ENCODE data around the gene PIGR.

PIGR gene

GRCh38 chr1:206911064-206911663 lies 35.1 kb downstream of the PIGR start:
- DNase-seq (ENCODE audit: low read depth in 1 of 2, low spot score in 1 of 2), result no peak

- no peak for DNase-seq (ENCODE audit: low read depth in 1 of 2, low spot score in 1 of 2)
These were observed 36.4 kb downstream of the PIGR start for GRCh38 chr1:206909883-206910318.

GRCh38 chr1:206909161-206909882 lies 36.9 kb downstream of the PIGR start:
- no peak for DNase-seq (ENCODE audit: low read depth in 1 of 2, low spot score in 1 of 2)

GRCh38 chr1:206908038-206908437 lies 38.2 kb downstream of the PIGR start:
- DNase-seq (ENCODE audit: low read depth in 1 of 2, low spot score in 1 of 2), result no peak

- DNase-seq (ENCODE audit: low read depth in 1 of 2, low spot score in 1 of 2), result no peak
These were observed 38.8 kb downstream of the PIGR start for GRCh38 chr1:206907304-206907991.

GRCh38 chr1:206905295-206906164 lies 40.7 kb downstream of the PIGR start:
- no peak for DNase-seq (ENCODE audit: low read depth in 1 of 2, low spot score in 1 of 2)

- DNase-seq (ENCODE audit: low read depth in 1 of 2, low spot score in 1 of 2), result no peak
These were observed 41.7 kb downstream of the PIGR start for GRCh38 chr1:206904423-206905142.

GRCh38 chr1:206903687-206904086 lies 42.6 kb downstream of the PIGR start:
- DNase-seq (ENCODE audit: low read depth in 1 of 2, low spot score in 1 of 2), result no peak

GRCh38 chr1:206902702-206903101 lies 43.6 kb downstream of the PIGR start:
- DNase-seq (ENCODE audit: low read depth in 1 of 2, low spot score in 1 of 2), result no peak

GRCh38 chr1:206901944-206902343 lies 44.3 kb downstream of the PIGR start:
- DNase-seq (ENCODE audit: low read depth in 1 of 2, low spot score in 1 of 2), result no peak

- DNase-seq (ENCODE audit: low read depth in 1 of 2, low spot score in 1 of 2), result no peak
These were observed 46.1 kb downstream of the PIGR start for GRCh38 chr1:206900149-206900548.

GRCh38 chr1:206899717-206900116 lies 46.5 kb downstream of the PIGR start:
- no peak for DNase-seq (ENCODE audit: low read depth in 1 of 2, low spot score in 1 of 2)

- DNase-seq (ENCODE audit: low read depth in 1 of 2, low spot score in 1 of 2), result no peak
These were observed 47.3 kb downstream of the PIGR start for GRCh38 chr1:206898915-206899431.

- DNase-seq (ENCODE audit: low read depth in 1 of 2, low spot score in 1 of 2), result no peak
These were observed 48.0 kb downstream of the PIGR start for GRCh38 chr1:206898089-206898914.

- DNase-seq (ENCODE audit: low read depth in 1 of 2, low spot score in 1 of 2), result no peak
These were observed 49.1 kb downstream of the PIGR start, which contains the start of gene IL24 for GRCh38 chr1:206897175-206897574. TSS of gene IL24 (plus strand) at chr1:206897443. CDS start at chr1:206897833, 390 bp downstream.

GRCh38 chr1:206896261-206896660 lies 50.0 kb downstream of the PIGR start:
- DNase-seq (ENCODE audit: low read depth in 1 of 2, low spot score in 1 of 2), result no peak

- no peak for DNase-seq (ENCODE audit: low read depth in 1 of 2, low spot score in 1 of 2)
These were observed 50.4 kb downstream of the PIGR start for GRCh38 chr1:206895837-206896242.

- no peak for DNase-seq (ENCODE audit: low read depth in 1 of 2, low spot score in 1 of 2)
These were observed 50.9 kb downstream of the PIGR start for GRCh38 chr1:206895325-206895724.

- DNase-seq (ENCODE audit: low read depth in 1 of 2, low spot score in 1 of 2), result no peak
These were observed 52.9 kb downstream of the PIGR start for GRCh38 chr1:206893380-206893779.
